HG03378 (cell line): ENCODE data around the gene CDC42BPB.
"Not testable (repeated sequence)": the region's sequence is repeated elsewhere in the genome, so short reads cannot be mapped to it uniquely, and the experiment has no call there.

Experiments
- ATAC-seq: cut with Tn5 transposase; IDR thresholded peaks from one replicate; pipeline ENCODE4 v1.9.1; 2021; ENCODE audit warnings: mild to moderate bottlenecking, moderate library complexity; ENCODE audit not compliant: unreplicated experiment

Gene CDC42BPB

GRCh38 chr14:103056322-103057027 is 874 bp downstream of the CDC42BPB start:
- ATAC-seq = no peak

- ATAC-seq = no peak
Measured at GRCh38 chr14:103055695-103056094, 1.7 kb downstream of the CDC42BPB start.

GRCh38 chr14:103052407-103052806 is 4.9 kb downstream of the CDC42BPB start:
- ATAC-seq = no peak

- no peak for ATAC-seq
Measured at GRCh38 chr14:103050935-103051334, 6.4 kb downstream of the CDC42BPB start.

GRCh38 chr14:103047453-103047852 is 9.9 kb downstream of the CDC42BPB start:
- ATAC-seq = not testable (repeated sequence)

GRCh38 chr14:103045371-103045869 is 11.9 kb downstream of the CDC42BPB start:
- ATAC-seq = no peak

GRCh38 chr14:103043257-103044015 is 13.9 kb downstream of the CDC42BPB start:
- ATAC-seq = no peak

- ATAC-seq = no peak
Measured at GRCh38 chr14:103041464-103041863, 15.9 kb downstream of the CDC42BPB start.

- ATAC-seq = no peak
Measured at GRCh38 chr14:103033681-103034096, 23.7 kb downstream of the CDC42BPB start.

- ATAC-seq = no peak
Measured at GRCh38 chr14:103031956-103032355, 25.4 kb downstream of the CDC42BPB start.

GRCh38 chr14:103031566-103031911 is 25.8 kb downstream of the CDC42BPB start:
- no peak for ATAC-seq

GRCh38 chr14:103030741-103031565 is 26.4 kb downstream of the CDC42BPB start:
- no peak for ATAC-seq

GRCh38 chr14:103029936-103030335 is 27.4 kb downstream of the CDC42BPB start:
- no peak for ATAC-seq

- no peak for ATAC-seq
Measured at GRCh38 chr14:103028772-103029171, 28.6 kb downstream of the CDC42BPB start.

GRCh38 chr14:103028161-103028767 is 29.1 kb downstream of the CDC42BPB start:
- ATAC-seq = no peak

GRCh38 chr14:103027451-103027850 is 29.9 kb downstream of the CDC42BPB start:
- no peak for ATAC-seq

GRCh38 chr14:103026988-103027387 is 30.4 kb downstream of the CDC42BPB start:
- no peak for ATAC-seq

GRCh38 chr14:103026196-103026595 is 31.2 kb downstream of the CDC42BPB start:
- not testable (repeated sequence) for ATAC-seq

GRCh38 chr14:103023881-103024473 is 33.4 kb downstream of the CDC42BPB start:
- no peak for ATAC-seq

GRCh38 chr14:103022685-103023044 is 34.7 kb downstream of the CDC42BPB start:
- no peak for ATAC-seq
